SU-DHL-6 (cell line): ENCODE measurements around the gene THTPA.

ENCODE experiments used
- EZH2phosphoT487 ChIP-seq: fragments of 200-600 bp; sonication (generic), shearing (Covaris generic); conservative IDR thresholded peaks from 2 replicates; pipeline ENCODE4 v1.6.1; 2018; ENCODE audit warnings: mild to moderate bottlenecking, antibody characterized with exemption, low read length, moderate library complexity, mixed read lengths
- TF ChIP-seq, protein P1 (sequence below): fragments of 200-600 bp; sonication (generic); IDR thresholded peaks from one replicate; pipeline ENCODE4 v1.5.1; 2017; ENCODE audit warnings: antibody characterized with exemption, mild to moderate bottlenecking, low read length, moderate library complexity; ENCODE audit not compliant: insufficient read depth, poor library complexity, severe bottlenecking

- TF ChIP-seq, protein P1, sequence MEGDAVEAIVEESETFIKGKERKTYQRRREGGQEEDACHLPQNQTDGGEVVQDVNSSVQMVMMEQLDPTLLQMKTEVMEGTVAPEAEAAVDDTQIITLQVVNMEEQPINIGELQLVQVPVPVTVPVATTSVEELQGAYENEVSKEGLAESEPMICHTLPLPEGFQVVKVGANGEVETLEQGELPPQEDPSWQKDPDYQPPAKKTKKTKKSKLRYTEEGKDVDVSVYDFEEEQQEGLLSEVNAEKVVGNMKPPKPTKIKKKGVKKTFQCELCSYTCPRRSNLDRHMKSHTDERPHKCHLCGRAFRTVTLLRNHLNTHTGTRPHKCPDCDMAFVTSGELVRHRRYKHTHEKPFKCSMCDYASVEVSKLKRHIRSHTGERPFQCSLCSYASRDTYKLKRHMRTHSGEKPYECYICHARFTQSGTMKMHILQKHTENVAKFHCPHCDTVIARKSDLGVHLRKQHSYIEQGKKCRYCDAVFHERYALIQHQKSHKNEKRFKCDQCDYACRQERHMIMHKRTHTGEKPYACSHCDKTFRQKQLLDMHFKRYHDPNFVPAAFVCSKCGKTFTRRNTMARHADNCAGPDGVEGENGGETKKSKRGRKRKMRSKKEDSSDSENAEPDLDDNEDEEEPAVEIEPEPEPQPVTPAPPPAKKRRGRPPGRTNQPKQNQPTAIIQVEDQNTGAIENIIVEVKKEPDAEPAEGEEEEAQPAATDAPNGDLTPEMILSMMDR = no peak
- TF ChIP-seq EZH2phosphoT487 = no peak
Observed at GRCh38 chr14:23564181-23564812, 8.2 kb downstream of the THTPA start.
